Right renal cortex interstitium (tissue), 3 donors: Measurements from ENCODE around the gene P2RX1. TPM values are rescaled to one million over a fixed set of nuclear protein-coding genes. Genes with fewer than 3 reads are reported as not detected.
A peak's percentile ranks its signal among the peaks of the same experiment; 100 is the strongest.

Experiments used
- DNase-seq, 3 donors: peaks; one replicate each; pipeline ENCODE4 v3.0.0-alpha.2; 2013; ENCODE audit warnings: low read depth in 3 of 3, low spot score in 2 of 3
- polyA plus RNA-seq, 3 donors: library from polyadenylated mRNA; unstranded; fragments of 120-200 nt; gene quantifications; one replicate each; pipeline ENCODE4 v1.2.1, GENCODE V29; 2013; ENCODE audit not compliant: insufficient read length in 3 of 3

P2RX1 gene
- polyA plus RNA-seq, 3 donors = 0.71 to 1.5 (median 0.76) TPM

GRCh38 chr17:3910420-3911270 is 5.6 kb downstream of the P2RX1 start:
- no peak for DNase-seq

- no peak for DNase-seq
Measured at GRCh38 chr17:3909257-3909656, 7.0 kb downstream of the P2RX1 start.

- DNase-seq = no peak
Measured at GRCh38 chr17:3907483-3908216, 8.6 kb downstream of the P2RX1 start.

GRCh38 chr17:3906881-3907280 is 9.4 kb downstream of the P2RX1 start:
- DNase-seq = no peak

- no peak for DNase-seq
Measured at GRCh38 chr17:3905017-3905520, 11.2 kb downstream of the P2RX1 start.

- DNase-seq = no peak
Measured at GRCh38 chr17:3904501-3904900, 11.8 kb downstream of the P2RX1 start.

- DNase-seq = no peak
Measured at GRCh38 chr17:3903881-3904290, 12.4 kb downstream of the P2RX1 start.

GRCh38 chr17:3903051-3903825 is 13.0 kb downstream of the P2RX1 start:
- DNase-seq = no peak

- no peak for DNase-seq
Measured at GRCh38 chr17:3900646-3901045, 15.6 kb downstream of the P2RX1 start.

GRCh38 chr17:3897731-3898130 is 18.5 kb downstream of the P2RX1 start:
- no peak for DNase-seq

- DNase-seq = no peak
Measured at GRCh38 chr17:3896968-3897235, 19.4 kb downstream of the P2RX1 start.

GRCh38 chr17:3896108-3896967 is 19.9 kb downstream of the P2RX1 start:
- DNase-seq = no peak

- DNase-seq = no peak
Measured at GRCh38 chr17:3895354-3895753, 20.9 kb downstream of the P2RX1 start.

- DNase-seq = no peak
Measured at GRCh38 chr17:3894911-3895343, 21.3 kb downstream of the P2RX1 start.

- no peak for DNase-seq
Measured at GRCh38 chr17:3894188-3894587, 22.1 kb downstream of the P2RX1 start.

- no peak for DNase-seq
Measured at GRCh38 chr17:3893720-3894116, 22.5 kb downstream of the P2RX1 start.

- DNase-seq = peak in 1 of 3 donors; percentile 72
Measured at GRCh38 chr17:3893003-3893719, 23.1 kb downstream of the P2RX1 start, which contains the start of gene CAMKK1. CAMKK1 (minus strand) TSS chr17:3893053; CDS start chr17:3885687, 7,366 bp downstream.

- DNase-seq = no peak
Measured at GRCh38 chr17:3892095-3892998, 23.9 kb downstream of the P2RX1 start.
